Skeletal muscle tissue (tissue), 4 donors: ENCODE data around the gene LYZL6. TPM values are rescaled to one million over a fixed set of nuclear protein-coding genes. Genes with fewer than 3 reads are reported as not detected.
"Not testable (repeated sequence)": the region's sequence is repeated elsewhere in the genome, so short reads cannot be mapped to it uniquely, and the experiment has no call there.

Experiments used
- H3K27ac ChIP-seq: one replicate; pipeline ENCODE4 v1.7.0; 2013; ENCODE audit warnings: mild to moderate bottlenecking, low read depth, low read length, inconsistent platforms
- H3K27me3 ChIP-seq, 3 donors: one replicate each; pipeline ENCODE4 v1.7.0; 2013; ENCODE audit warnings: low read length in 3 of 3; ENCODE audit not compliant: control insufficient read depth in 3 of 3, insufficient read depth in 3 of 3
- H3K36me3 ChIP-seq, 3 donors: one replicate each; pipeline ENCODE4 v1.7.0; 2013; ENCODE audit warnings: low read length in 3 of 3; ENCODE audit not compliant: control insufficient read depth in 3 of 3, insufficient read depth in 3 of 3
- H3K4me1 ChIP-seq, 3 donors: one replicate each; pipeline ENCODE4 v1.7.0; 2013; ENCODE audit warnings: low read length in 3 of 3, mild to moderate bottlenecking in 3 of 3; ENCODE audit not compliant: control insufficient read depth in 3 of 3, insufficient read depth in 3 of 3
- H3K4me3 ChIP-seq, 3 donors: one replicate each; pipeline ENCODE4 v1.7.0; 2013; ENCODE audit warnings: low read length in 3 of 3
- H3K9ac ChIP-seq, 3 donors: one replicate each; pipeline ENCODE4 v1.7.0; 2013; ENCODE audit warnings: low read length in 3 of 3, mild to moderate bottlenecking in 3 of 3, moderate library complexity in 2 of 3, low read depth in 1 of 3
- H3K9me3 ChIP-seq, 3 donors: one replicate each; pipeline ENCODE4 v1.7.0; 2013; ENCODE audit warnings: low read length in 3 of 3; ENCODE audit not compliant: control insufficient read depth in 3 of 3
- total RNA-seq: library from RNA; depleted of rRNA; stranded (reverse); fragments of >200 nt; gene quantifications from one replicate; pipeline ENCODE4 v1.2.3, GENCODE V29; 2014
- donor health status: Osteomylitis.

The LYZL6 gene
- total RNA-seq, 1 donor from 2014 or later, result not detected

GRCh38 chr17:35900280-35900679 is 43.2 kb downstream of the LYZL6 start:
- H3K4me1 ChIP-seq, result no peaks in the 10 kb centered on the region

GRCh38 chr17:35898283-35899070 is 45.0 kb downstream of the LYZL6 start:
- no peak overlapping the region for H3K27ac ChIP-seq
- no peak overlapping the region for H3K9ac ChIP-seq
- peaks cover 0 to 6% (median 6%) of the 10 kb centered on the region in 3 donors for H3K27me3 ChIP-seq
- H3K9me3 ChIP-seq, result no peaks in the 10 kb centered on the region
- H3K4me3 ChIP-seq, result no peak overlapping the region
- H3K36me3 ChIP-seq, result no peaks in the 10 kb centered on the region
- H3K4me1 ChIP-seq, result no peaks in the 10 kb centered on the region

More at GRCh38 chr17:35900280-35900679, 43.2 kb downstream of the LYZL6 start:
- H3K27ac ChIP-seq, result no peak overlapping the region
- H3K36me3 ChIP-seq, result no peaks in the 10 kb centered on the region
- H3K9me3 ChIP-seq, result no peaks in the 10 kb centered on the region
- H3K9ac ChIP-seq, result no peak overlapping the region
- H3K4me3 ChIP-seq, result no peak overlapping the region
- H3K27me3 ChIP-seq, result peaks cover 0 to 6% (median 6%) of the 10 kb centered on the region in 3 donors

GRCh38 chr17:35897772-35898171 is 45.7 kb downstream of the LYZL6 start:
- H3K9me3 ChIP-seq, H3K27me3 ChIP-seq, H3K4me3 ChIP-seq, H3K4me1 ChIP-seq, H3K36me3 ChIP-seq, H3K9ac ChIP-seq, H3K27ac ChIP-seq: not testable (repeated sequence)

GRCh38 chr17:35895636-35896587 is 47.6 kb downstream of the LYZL6 start:
- no peaks in the 10 kb centered on the region for H3K4me1 ChIP-seq
- H3K9ac ChIP-seq, result no peak overlapping the region
- H3K27ac ChIP-seq, result no peak overlapping the region
- H3K27me3 ChIP-seq, result peaks cover 0 to 6% (median 6%) of the 10 kb centered on the region in 3 donors
- H3K36me3 ChIP-seq, result no peaks in the 10 kb centered on the region
- H3K4me3 ChIP-seq, result no peak overlapping the region
- H3K9me3 ChIP-seq, result no peaks in the 10 kb centered on the region

- Histone ChIP-seq H3K36me3 (no peaks in the 10 kb centered on the region), H3K4me3 (no peak overlapping the region), H3K9me3 (no peaks in the 10 kb centered on the region), H3K27me3 (no peaks in the 10 kb centered on the region), H3K27ac (no peak overlapping the region), H3K9ac (no peak overlapping the region), H3K4me1 (peaks cover 0 to 5% (median 0%) of the 10 kb centered on the region in 3 donors)
Observed at GRCh38 chr17:35894206-35894605, 49.3 kb downstream of the LYZL6 start.

- Histone ChIP-seq H3K9me3 (no peaks in the 10 kb centered on the region), H3K4me3 (no peak overlapping the region), H3K36me3 (no peaks in the 10 kb centered on the region), H3K9ac (no peak overlapping the region), H3K27ac (no peak overlapping the region), H3K27me3 (no peaks in the 10 kb centered on the region), H3K4me1 (peaks cover 0 to 5% (median 0%) of the 10 kb centered on the region in 3 donors)
Observed at GRCh38 chr17:35893751-35894150, 49.8 kb downstream of the LYZL6 start.

- no peak overlapping the region for H3K4me3 ChIP-seq
- H3K9me3 ChIP-seq, result no peaks in the 10 kb centered on the region
- peaks cover 0 to 5% (median 0%) of the 10 kb centered on the region in 3 donors for H3K4me1 ChIP-seq
- no peaks in the 10 kb centered on the region for H3K27me3 ChIP-seq
- no peak overlapping the region for H3K9ac ChIP-seq
- no peak overlapping the region for H3K27ac ChIP-seq
- no peaks in the 10 kb centered on the region for H3K36me3 ChIP-seq
Observed at GRCh38 chr17:35892091-35893035, 51.1 kb downstream of the LYZL6 start.

- Histone ChIP-seq H3K27ac (no peak overlapping the region), H3K4me1 (peaks cover 0 to 5% (median 0%) of the 10 kb centered on the region in 3 donors), H3K4me3 (no peak overlapping the region), H3K36me3 (no peaks in the 10 kb centered on the region), H3K9me3 (no peaks in the 10 kb centered on the region), H3K9ac (no peak overlapping the region), H3K27me3 (no peaks in the 10 kb centered on the region)
Observed at GRCh38 chr17:35891269-35891668, 52.2 kb downstream of the LYZL6 start.

GRCh38 chr17:35890774-35891155 is 52.7 kb downstream of the LYZL6 start:
- Histone ChIP-seq H3K36me3 (no peaks in the 10 kb centered on the region), H3K27me3 (no peaks in the 10 kb centered on the region), H3K4me3 (no peak overlapping the region), H3K9ac (no peak overlapping the region), H3K4me1 (peaks cover 0 to 5% (median 0%) of the 10 kb centered on the region in 3 donors), H3K27ac (no peak overlapping the region), H3K9me3 (no peaks in the 10 kb centered on the region)
